GM12878 (cell line): ENCODE measurements around the gene RBM41. TPM values are rescaled to one million over a fixed set of nuclear protein-coding genes. Genes with fewer than 3 reads are reported as not detected.

Source experiments
- ELK1 ChIP-seq: IDR thresholded peaks from 2 replicates; pipeline ENCODE4 v1.6.1; 2012; ENCODE audit warnings: low read depth, low read length, improper control_type of control experiment
- REST ChIP-seq: IDR thresholded peaks from 2 replicates; pipeline ENCODE4 v1.6.1; 2012; ENCODE audit warnings: mild to moderate bottlenecking, low read depth, low read length
- ZBTB40 ChIP-seq: fragments of 450-650 bp; IDR thresholded peaks from 2 replicates; pipeline ENCODE4 v1.6.1; 2016; ENCODE audit warnings: mild to moderate bottlenecking, moderate library complexity, borderline replicate concordance
- polyA plus RNA-seq, 11 experiments: library from polyadenylated mRNA; depleted of rRNA in 4 of 11; unstranded in 6 of 11; stranded (reverse) in 5 of 11; fragments of >200 nt; fragmentation: Nextera tagmentation in 4 of 11; fragmentation: Illumina TruSeq in 1 of 11; extraction: Ambion mirVana in 4 of 11; extraction: Trizol in 1 of 11; gene quantifications; 1 replicate in 1 of 11; 2 replicates in 10 of 11; pipeline versions ENCODE4 v1.2.1 to v1.2.3, GENCODE V29; 2011 to 2016; ENCODE audit warnings: inconsistent platforms in 2 of 11, missing spikeins in 2 of 11, low read depth in 1 of 11
- total RNA-seq, 4 experiments: library from RNA; depleted of rRNA in 3 of 4; stranded (reverse); fragments of >200 nt in 3 of 4; fragmentation: Illumina TruSeq in 1 of 4; extraction: Trizol in 1 of 4; gene quantifications; 2 replicates each; pipeline versions ENCODE4 v1.2.1 to v1.2.3, GENCODE V29; 2013 to 2021

The RBM41 gene
- total and polyA plus RNA-seq, 10 of the 15 experiments (the other 5 are each of a cell fraction or from before 2014, with no cell fraction given) = 7.7 to 19.1 (median 13.7) TPM

GRCh38 chrX:107054978-107055377, 63.6 kb downstream of the RBM41 start (continued):
- TF ChIP-seq REST (no peak), ZBTB40 (no peak), ELK1 (no peak)
- TF ChIP-seq, all 136 proteins: peak for 0
